ENCODE measurements around the gene CCNK. TPM values are rescaled to one million over a fixed set of nuclear protein-coding genes. Genes with fewer than 3 reads are reported as not detected.

CCNK gene
- total and polyA plus RNA-seq, 12 donors: 10.9 to 41.0 (median 30.3) TPM

GRCh38 chr14:99441918-99442317 lies 39.3 kb upstream of the CCNK start:
- TF ChIP-seq CTCF (IDR thresholded peaks at IDR 0.05): no peak
- WGBS, 2 donors: 91 to 95% methylated on average over 7 of the region's 7 CpGs
- ATAC-seq (no peak), DNase-seq (no peak)
- Histone ChIP-seq H3K9me3 (no peaks in the 10 kb centered on the region), H3K4me3 (no peak overlapping the region), H3K27ac (no peak overlapping the region), H3K4me1 (peaks cover 0 to 10% (median 0%) of the 10 kb centered on the region in 9 donors), H3K27me3 (no peaks in the 10 kb centered on the region), H3K36me3 (peaks cover 0 to 98% (median 17%) of the 10 kb centered on the region in 9 donors)
- intact Hi-C loops (cut with DNase I): no loop called here

GRCh38 chr14:99445931-99446330 lies 35.3 kb upstream of the CCNK start:
- no peak for TF ChIP-seq CTCF (IDR thresholded peaks at IDR 0.05)
- Histone ChIP-seq H3K27me3 (no peaks in the 10 kb centered on the region), H3K4me1 (peaks cover 0 to 5% (median 0%) of the 10 kb centered on the region in 9 donors), H3K27ac (no peak overlapping the region), H3K9me3 (no peaks in the 10 kb centered on the region), H3K36me3 (peaks cover 0 to 100% (median 27%) of the 10 kb centered on the region in 9 donors), H3K4me3 (no peak overlapping the region)
- 78 to 83% methylated on average over 7 of the region's 7 CpGs for WGBS, 2 donors
- intact Hi-C loops (cut with DNase I): no loop called here
- no peak for DNase-seq
- ATAC-seq: peak in 2 of 8 donors; percentile 26 to 45

- Histone ChIP-seq H3K4me1 (peaks cover 0 to 5% (median 0%) of the 10 kb centered on the region in 9 donors), H3K4me3 (no peak overlapping the region), H3K27ac (no peak overlapping the region), H3K9me3 (no peaks in the 10 kb centered on the region), H3K27me3 (no peaks in the 10 kb centered on the region), H3K36me3 (peaks cover 0 to 100% (median 27%) of the 10 kb centered on the region in 9 donors)
- intact Hi-C loops (cut with DNase I): no loop called here
- no peak for ATAC-seq
- 88 to 90% methylated on average over 4 of the region's 4 CpGs for WGBS, 2 donors
- no peak for DNase-seq
- no peak for TF ChIP-seq CTCF (IDR thresholded peaks at IDR 0.05)
Observed at GRCh38 chr14:99447739-99448138, 33.5 kb upstream of the CCNK start.

- Histone ChIP-seq H3K9me3 (no peaks in the 10 kb centered on the region), H3K27me3 (no peaks in the 10 kb centered on the region), H3K4me1 (peaks cover 0 to 5% (median 0%) of the 10 kb centered on the region in 9 donors), H3K36me3 (peaks cover 0 to 100% (median 24%) of the 10 kb centered on the region in 9 donors), H3K27ac (no peak overlapping the region), H3K4me3 (no peak overlapping the region)
- ATAC-seq (no peak), DNase-seq (no peak)
- TF ChIP-seq CTCF (IDR thresholded peaks at IDR 0.05): no peak
- 80 to 87% methylated on average over 3 of the region's 3 CpGs for WGBS, 2 donors
- intact Hi-C loops (cut with DNase I): no loop called here
Observed at GRCh38 chr14:99450266-99450665, 30.9 kb upstream of the CCNK start.
